ENCODE data around the gene NACC2.

The NACC2 gene

DNA sequence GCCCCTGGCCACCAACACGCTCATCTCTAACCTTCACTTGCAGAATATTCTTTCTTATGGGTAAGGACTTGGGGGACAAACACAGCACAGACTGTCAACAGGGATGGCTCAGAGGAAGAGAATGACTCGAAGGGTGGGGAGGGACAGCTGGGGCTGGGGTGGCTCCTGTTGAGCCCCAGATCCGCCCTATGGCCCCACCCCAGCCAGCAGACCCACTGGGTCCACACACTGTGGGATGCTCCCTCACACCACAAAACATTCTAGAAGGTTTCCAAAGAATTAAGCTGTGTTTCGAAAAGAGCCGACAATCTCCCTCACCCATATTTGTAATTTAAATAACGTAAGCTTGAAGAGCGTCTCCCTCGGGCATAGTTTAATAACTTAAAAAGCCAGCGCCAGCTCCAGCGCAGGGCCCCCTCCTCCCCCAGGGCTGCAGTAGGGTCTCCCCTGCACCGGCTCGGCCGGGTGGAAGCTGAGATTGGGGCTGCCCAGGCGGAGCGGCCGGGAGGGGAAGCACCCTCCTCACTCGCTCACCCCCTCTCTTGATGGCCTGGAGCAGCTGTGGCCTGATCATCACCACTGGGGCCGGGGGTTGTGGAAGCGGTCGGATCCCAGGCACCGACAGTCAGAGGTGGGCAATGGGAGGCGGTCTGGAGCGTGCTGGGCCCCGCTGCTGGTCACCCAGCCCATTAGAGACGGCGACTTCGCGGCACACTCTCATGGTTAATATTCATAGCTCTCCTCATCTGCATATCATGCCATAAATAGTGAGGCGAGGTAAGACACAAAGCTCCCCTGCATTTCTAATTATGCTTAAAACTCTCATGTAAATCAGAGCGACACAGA is 37.6 kb downstream of the NACC2 start:
- peak; percentile 20 for DNase-seq (ENCODE audit: low spot score)
- in situ Hi-C loops (cut with MboI; ENCODE audit: low pct_unique_long_range_greater_than_20kb, low sequenced_read_pairs, unreplicated experiment): no loop called here

GRCh38 chr9:136056546-136057235 is 38.4 kb downstream of the NACC2 start:
- no peak for TF ChIP-seq CTCF (IDR thresholded peaks at IDR 0.05; ENCODE audit: extremely low read depth, insufficient read depth, missing control alignments)
- in situ Hi-C loops (cut with MboI; ENCODE audit: low pct_unique_long_range_greater_than_20kb, low sequenced_read_pairs, unreplicated experiment): no loop called here
- no peak for DNase-seq (ENCODE audit: low spot score)

More for the DNA sequence above, 37.6 kb downstream of the NACC2 start:
- TF ChIP-seq CTCF (IDR thresholded peaks at IDR 0.05; ENCODE audit: extremely low read depth, insufficient read depth, missing control alignments): no peak

- peak; percentile 44 for DNase-seq (ENCODE audit: low spot score)
- TF ChIP-seq CTCF (IDR thresholded peaks at IDR 0.05; ENCODE audit: extremely low read depth, insufficient read depth, missing control alignments): no peak
- in situ Hi-C loops (cut with MboI; ENCODE audit: low pct_unique_long_range_greater_than_20kb, low sequenced_read_pairs, unreplicated experiment): no loop called here
These were observed 39.2 kb downstream of the NACC2 start for GRCh38 chr9:136055715-136056545.

GRCh38 chr9:136054798-136055714 is 40.0 kb downstream of the NACC2 start:
- no peak for TF ChIP-seq CTCF (IDR thresholded peaks at IDR 0.05; ENCODE audit: extremely low read depth, insufficient read depth, missing control alignments)
- in situ Hi-C loops (cut with MboI; ENCODE audit: low pct_unique_long_range_greater_than_20kb, low sequenced_read_pairs, unreplicated experiment): no loop called here
- DNase-seq (ENCODE audit: low spot score): peak; percentile 23

DNA sequence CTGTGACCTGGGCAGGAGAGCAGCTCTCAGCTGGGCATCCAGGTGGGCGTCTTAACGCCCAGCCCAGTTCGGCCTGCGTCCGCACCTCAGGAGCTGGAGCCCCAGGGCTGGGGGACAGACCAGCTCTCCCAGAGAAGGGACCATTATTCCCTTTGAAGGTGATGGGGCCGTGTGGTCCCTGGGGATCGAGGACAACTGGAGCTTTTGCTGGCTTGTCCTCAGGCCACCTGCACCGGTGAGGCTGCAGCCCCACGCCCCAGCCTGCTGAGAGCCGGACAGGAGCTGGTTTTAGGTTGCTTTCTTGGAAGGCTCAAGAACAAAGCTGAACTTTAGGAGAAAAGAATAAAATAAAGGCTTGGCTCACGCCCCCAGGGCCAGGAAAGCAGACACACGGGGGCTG is 40.9 kb downstream of the NACC2 start:
- peak; percentile 9 for DNase-seq (ENCODE audit: low spot score)
- in situ Hi-C loops (cut with MboI; ENCODE audit: low pct_unique_long_range_greater_than_20kb, low sequenced_read_pairs, unreplicated experiment): no loop called here
- TF ChIP-seq CTCF (IDR thresholded peaks at IDR 0.05; ENCODE audit: extremely low read depth, insufficient read depth, missing control alignments): no peak

Measured in GM13977 (cell line).